ENCODE measurements around the gene PDE11A.
"Not testable (repeated sequence)": the region's sequence is repeated elsewhere in the genome, so short reads cannot be mapped to it uniquely, and the experiment has no call there.

PDE11A gene

GRCh38 chr2:178074123-178075005, 1.8 kb upstream of the PDE11A start:
- no peak for DNase-seq

GRCh38 chr2:178072000-178072382, 586 bp downstream of the PDE11A start:
- no peak for DNase-seq

GRCh38 chr2:178070824-178071223, 1.8 kb downstream of the PDE11A start:
- DNase-seq, result no peak

GRCh38 chr2:178069551-178069950, 3.0 kb downstream of the PDE11A start:
- DNase-seq, result no peak

- no peak for DNase-seq
Observed at GRCh38 chr2:178068823-178069454, 3.6 kb downstream of the PDE11A start.

GRCh38 chr2:178066890-178067669, 5.5 kb downstream of the PDE11A start:
- DNase-seq, result no peak

- no peak for DNase-seq
Observed at GRCh38 chr2:178066324-178066723, 6.3 kb downstream of the PDE11A start.

- DNase-seq, result no peak
Observed at GRCh38 chr2:178059681-178060080, 12.9 kb downstream of the PDE11A start.

- DNase-seq, result no peak
Observed at GRCh38 chr2:178059111-178059510, 13.5 kb downstream of the PDE11A start.

- no peak for DNase-seq
Observed at GRCh38 chr2:178057179-178057680, 15.3 kb downstream of the PDE11A start.

GRCh38 chr2:178056345-178056744, 16.2 kb downstream of the PDE11A start:
- no peak for DNase-seq

GRCh38 chr2:178051257-178051656, 21.3 kb downstream of the PDE11A start:
- not testable (repeated sequence) for DNase-seq

GRCh38 chr2:178047391-178047790, 25.2 kb downstream of the PDE11A start:
- DNase-seq, result no peak

GRCh38 chr2:178044836-178045235, 27.7 kb downstream of the PDE11A start:
- no peak for DNase-seq

- DNase-seq, result no peak
Observed at GRCh38 chr2:178043266-178043665, 29.3 kb downstream of the PDE11A start.

GRCh38 chr2:178033583-178033982, 39.0 kb downstream of the PDE11A start:
- not testable (repeated sequence) for DNase-seq

- DNase-seq, result no peak
Observed at GRCh38 chr2:178029342-178029741, 43.2 kb downstream of the PDE11A start.

GRCh38 chr2:178025551-178026185, 46.9 kb downstream of the PDE11A start:
- no peak for DNase-seq

GRCh38 chr2:178018141-178018540, 54.4 kb downstream of the PDE11A start:
- DNase-seq, result no peak

- DNase-seq, result no peak
Observed at GRCh38 chr2:178016612-178017011, 56.0 kb downstream of the PDE11A start.

GRCh38 chr2:178012639-178013038, 59.9 kb downstream of the PDE11A start:
- DNase-seq, result no peak

- DNase-seq, result no peak
Observed at GRCh38 chr2:178009813-178010212, 62.8 kb downstream of the PDE11A start.

Data from stimulated activated CD4-positive, alpha-beta T cell treated with anti-CD3 and anti-CD28 coated beads, Interleukin-2, amount 100 ng/mL, for 24 hours (primary cell).